Panc1 (cell line): ENCODE data around the gene ALPP. TPM values are rescaled to one million over a fixed set of nuclear protein-coding genes. Genes with fewer than 3 reads are reported as not detected.

Source experiments
- ATAC-seq: fragments of 200-7000 bp; cut with Tn5 transposase; 2 replicates; pipeline ENCODE4 v1.9.1; 2020; ENCODE audit warnings: mild to moderate bottlenecking, moderate library complexity
- BruUV-seq: library from RNA; stranded (reverse); fragments of 400-500 nt; replicated peaks from 2 replicates; lab custom pipeline; 2021; lab: Mats Ljungman, UMichigan
- CTCF ChIA-PET: fragments of 300-600 bp; sonication (Branson Sonifier 250); formaldehyde crosslinking; loops from one replicate; lab custom pipeline; 2022; ENCODE audit warnings: antibody characterized with exemption; lab: Charles Lee
- POLR2A ChIA-PET: fragments of 300-600 bp; sonication (Branson Sonifier 250); formaldehyde crosslinking; loops from one replicate; lab custom pipeline; 2022; ENCODE audit warnings: antibody characterized with exemption; lab: Charles Lee
- DNase-seq: peaks from one replicate; pipeline ENCODE4 v3.0.0-alpha.2; 2010; ENCODE audit warnings: low read depth, low spot score
- H3K27ac ChIP-seq: 2 replicates; pipeline ENCODE4 v1.5.1; 2011; ENCODE audit warnings: mild to moderate bottlenecking, low read length, inconsistent platforms
- H3K27me3 ChIP-seq: fragments of 200-500 bp; sonication (Bioruptor generic); 2 replicates; pipeline ENCODE4 v1.6.0; 2014; ENCODE audit warnings: low read length, inconsistent platforms; ENCODE audit not compliant: control insufficient read depth, insufficient read depth
- H3K36me3 ChIP-seq: fragments of 200-500 bp; sonication (Bioruptor generic); 2 replicates; pipeline ENCODE4 v1.5.1; 2014; ENCODE audit warnings: inconsistent platforms, mild to moderate bottlenecking, low read length, moderate library complexity; ENCODE audit not compliant: control insufficient read depth, insufficient read depth
- H3K4me1 ChIP-seq: 2 replicates; pipeline ENCODE4 v1.5.1; 2011; ENCODE audit warnings: inconsistent platforms, mild to moderate bottlenecking, low read length, moderate library complexity; ENCODE audit not compliant: control insufficient read depth, insufficient read depth
- H3K4me3 ChIP-seq, 2 experiments: 2 replicates each; pipeline ENCODE4 v1.5.1; 2011 to 2012; ENCODE audit warnings: low read depth in 2 of 2, low read length in 2 of 2, mild to moderate bottlenecking in 2 of 2, inconsistent platforms in 1 of 2, moderate library complexity in 1 of 2
- H3K9me3 ChIP-seq: fragments of 200-500 bp; sonication (Bioruptor generic); 2 replicates; pipeline ENCODE4 v1.5.1; 2014; ENCODE audit warnings: low read depth, mild to moderate bottlenecking, inconsistent platforms, low read length, moderate library complexity; ENCODE audit not compliant: control insufficient read depth, insufficient read depth
- POLR2AphosphoS5 ChIP-seq: IDR thresholded peaks from 2 replicates; pipeline ENCODE4 v1.6.1; 2012; ENCODE audit warnings: mild to moderate bottlenecking, low read depth, low read length, moderate library complexity
- SIN3A ChIP-seq: IDR thresholded peaks from 2 replicates; pipeline ENCODE4 v1.6.1; 2012; ENCODE audit warnings: low read depth, mild to moderate bottlenecking, low read length, moderate library complexity, borderline replicate concordance; ENCODE audit not compliant: insufficient read depth
- TCF7L2 ChIP-seq: IDR thresholded peaks from 2 replicates; pipeline ENCODE4 v1.6.1; 2011; ENCODE audit warnings: mild to moderate bottlenecking, low read depth, low read length, inconsistent platforms
- in situ Hi-C: cut with HindIII; loops from 2 replicates; pipeline ENCODE4 v1.10.0; 2016; ENCODE audit warnings: low sequenced_read_pairs, low pct_unique_long_range_greater_than_20kb
- intact Hi-C: fragments of 100-400 bp; cut with micrococcal nuclease; formaldehyde crosslinking; loops from one replicate; pipeline ENCODE4 v1.10.0; 2022; ENCODE audit not compliant: unreplicated experiment
- total RNA-seq: library from RNA; stranded (reverse); gene quantifications from one replicate; pipeline ENCODE4 v1.2.1, GENCODE V29; 2021; ENCODE audit not compliant: unreplicated experiment
- TF ChIP-seq, protein P1 (sequence below), 2 experiments: IDR thresholded peaks; 2 replicates each; pipeline ENCODE4 v1.6.1; 2011 to 2012; ENCODE audit warnings: low read depth in 2 of 2, control low read depth in 1 of 2, low read length in 1 of 2, mild to moderate bottlenecking in 1 of 2, moderate library complexity in 1 of 2; ENCODE audit not compliant: insufficient read depth in 1 of 2
- TF ChIP-seq, protein P2 (sequence below): fragments of 450-650 bp; IDR thresholded peaks from 2 replicates; pipeline ENCODE4 v1.5.1; 2017; ENCODE audit warnings: mild to moderate bottlenecking

ALPP gene
- total RNA-seq, 1 experiment from 2014 or later = 7.3 TPM

DNA sequence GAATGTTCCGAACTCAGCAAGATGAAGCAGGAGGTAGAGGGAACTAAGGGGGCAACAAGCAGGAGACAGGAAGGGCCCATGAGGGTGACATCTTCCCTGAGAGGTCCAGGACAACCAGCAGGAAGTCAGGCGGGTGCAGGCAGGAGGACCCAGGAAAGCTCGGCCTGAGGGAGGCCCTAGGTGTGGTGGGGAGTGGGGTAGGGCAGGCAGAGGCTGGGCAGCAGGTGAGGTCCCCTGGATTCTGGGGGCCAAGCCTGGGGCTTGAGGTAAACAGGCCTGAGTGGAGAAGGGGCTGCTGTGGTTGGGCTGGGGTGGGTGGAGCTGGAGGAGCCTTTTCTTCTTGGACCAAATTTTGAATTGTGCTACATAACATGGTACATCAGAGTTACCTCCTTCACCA, 24.0 kb downstream of the ALPP start:
- CTCF ChIA-PET = no interaction called here
- DNase-seq (no peak), ATAC-seq (no peak)
- BruUV-seq = no TSS peak
- POLR2A ChIA-PET = interaction anchor here (0.5 kb wide), 1 partner anchor 233 kb away, joined by 3 read pairs; no protein-coding TSS in a partner anchor
- intact Hi-C loops (no loop called here), in situ Hi-C loops (no loop called here)
- Histone ChIP-seq H3K9me3 (no peaks in the 10 kb centered on the region), H3K27me3 (no peaks in the 10 kb centered on the region), H3K4me3 (no peak overlapping the region), H3K4me1 (no peaks in the 10 kb centered on the region), H3K27ac (no peak overlapping the region), H3K36me3 (no peaks in the 10 kb centered on the region)
- no peak for TF ChIP-seq POLR2AphosphoS5
- TF ChIP-seq, protein P1, sequence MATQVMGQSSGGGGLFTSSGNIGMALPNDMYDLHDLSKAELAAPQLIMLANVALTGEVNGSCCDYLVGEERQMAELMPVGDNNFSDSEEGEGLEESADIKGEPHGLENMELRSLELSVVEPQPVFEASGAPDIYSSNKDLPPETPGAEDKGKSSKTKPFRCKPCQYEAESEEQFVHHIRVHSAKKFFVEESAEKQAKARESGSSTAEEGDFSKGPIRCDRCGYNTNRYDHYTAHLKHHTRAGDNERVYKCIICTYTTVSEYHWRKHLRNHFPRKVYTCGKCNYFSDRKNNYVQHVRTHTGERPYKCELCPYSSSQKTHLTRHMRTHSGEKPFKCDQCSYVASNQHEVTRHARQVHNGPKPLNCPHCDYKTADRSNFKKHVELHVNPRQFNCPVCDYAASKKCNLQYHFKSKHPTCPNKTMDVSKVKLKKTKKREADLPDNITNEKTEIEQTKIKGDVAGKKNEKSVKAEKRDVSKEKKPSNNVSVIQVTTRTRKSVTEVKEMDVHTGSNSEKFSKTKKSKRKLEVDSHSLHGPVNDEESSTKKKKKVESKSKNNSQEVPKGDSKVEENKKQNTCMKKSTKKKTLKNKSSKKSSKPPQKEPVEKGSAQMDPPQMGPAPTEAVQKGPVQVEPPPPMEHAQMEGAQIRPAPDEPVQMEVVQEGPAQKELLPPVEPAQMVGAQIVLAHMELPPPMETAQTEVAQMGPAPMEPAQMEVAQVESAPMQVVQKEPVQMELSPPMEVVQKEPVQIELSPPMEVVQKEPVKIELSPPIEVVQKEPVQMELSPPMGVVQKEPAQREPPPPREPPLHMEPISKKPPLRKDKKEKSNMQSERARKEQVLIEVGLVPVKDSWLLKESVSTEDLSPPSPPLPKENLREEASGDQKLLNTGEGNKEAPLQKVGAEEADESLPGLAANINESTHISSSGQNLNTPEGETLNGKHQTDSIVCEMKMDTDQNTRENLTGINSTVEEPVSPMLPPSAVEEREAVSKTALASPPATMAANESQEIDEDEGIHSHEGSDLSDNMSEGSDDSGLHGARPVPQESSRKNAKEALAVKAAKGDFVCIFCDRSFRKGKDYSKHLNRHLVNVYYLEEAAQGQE (IDR thresholded peaks at IDR 0.05; ENCODE audit: insufficient read depth in 1 of 2, low read depth in 2 of 2, low read length in 1 of 2) = no peak
- no peak for TF ChIP-seq TCF7L2
- TF ChIP-seq, protein P2, sequence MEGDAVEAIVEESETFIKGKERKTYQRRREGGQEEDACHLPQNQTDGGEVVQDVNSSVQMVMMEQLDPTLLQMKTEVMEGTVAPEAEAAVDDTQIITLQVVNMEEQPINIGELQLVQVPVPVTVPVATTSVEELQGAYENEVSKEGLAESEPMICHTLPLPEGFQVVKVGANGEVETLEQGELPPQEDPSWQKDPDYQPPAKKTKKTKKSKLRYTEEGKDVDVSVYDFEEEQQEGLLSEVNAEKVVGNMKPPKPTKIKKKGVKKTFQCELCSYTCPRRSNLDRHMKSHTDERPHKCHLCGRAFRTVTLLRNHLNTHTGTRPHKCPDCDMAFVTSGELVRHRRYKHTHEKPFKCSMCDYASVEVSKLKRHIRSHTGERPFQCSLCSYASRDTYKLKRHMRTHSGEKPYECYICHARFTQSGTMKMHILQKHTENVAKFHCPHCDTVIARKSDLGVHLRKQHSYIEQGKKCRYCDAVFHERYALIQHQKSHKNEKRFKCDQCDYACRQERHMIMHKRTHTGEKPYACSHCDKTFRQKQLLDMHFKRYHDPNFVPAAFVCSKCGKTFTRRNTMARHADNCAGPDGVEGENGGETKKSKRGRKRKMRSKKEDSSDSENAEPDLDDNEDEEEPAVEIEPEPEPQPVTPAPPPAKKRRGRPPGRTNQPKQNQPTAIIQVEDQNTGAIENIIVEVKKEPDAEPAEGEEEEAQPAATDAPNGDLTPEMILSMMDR = no peak
- no peak for TF ChIP-seq SIN3A

GRCh38 chr2:232405943-232406510, 27.5 kb downstream of the ALPP start:
- CTCF ChIA-PET = interaction anchor here (0.6 kb wide), 1 partner anchor 499 kb away, joined by 3 read pairs; no protein-coding TSS in a partner anchor
- in situ Hi-C loops = no loop called here

More at GRCh38 chr2:232405943-232406510, 27.5 kb downstream of the ALPP start:
- POLR2A ChIA-PET = no interaction called here
- Histone ChIP-seq H3K27me3 (no peaks in the 10 kb centered on the region), H3K27ac (no peak overlapping the region), H3K36me3 (no peaks in the 10 kb centered on the region), H3K4me1 (no peaks in the 10 kb centered on the region), H3K4me3 (no peak overlapping the region), H3K9me3 (no peaks in the 10 kb centered on the region)
- TF ChIP-seq, protein P1 (IDR thresholded peaks at IDR 0.05; ENCODE audit: insufficient read depth in 1 of 2, low read depth in 2 of 2, low read length in 1 of 2) = no peak
- TF ChIP-seq POLR2AphosphoS5 (no peak), TCF7L2 (no peak), SIN3A (no peak)
- TF ChIP-seq, protein P2 = no peak
- no TSS peak for BruUV-seq
- intact Hi-C loops = no loop called here
- ATAC-seq (no peak), DNase-seq (no peak)
